ENCODE data around the gene GRIN2C.

DNA sequence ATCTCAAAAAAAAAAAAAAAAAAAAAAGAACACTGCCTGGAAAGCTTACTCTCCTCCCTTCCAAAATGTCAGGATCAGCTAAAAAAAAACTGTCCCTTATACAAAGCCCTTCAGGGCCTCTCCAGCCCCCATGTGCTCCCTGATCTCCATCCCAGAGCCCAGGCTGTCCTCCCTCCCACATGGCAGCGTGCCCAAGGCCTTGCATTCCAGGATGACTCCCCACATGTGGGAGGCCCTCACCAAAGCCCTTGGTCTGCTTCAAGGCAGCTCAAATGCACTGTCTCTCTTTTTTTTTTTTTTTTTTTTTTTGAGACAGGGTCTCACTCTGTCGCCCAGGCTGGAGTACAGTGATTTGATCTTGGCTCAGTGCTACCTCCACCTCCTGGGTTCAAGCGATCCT lies 10.8 kb upstream of the GRIN2C start:
- no peak for TF ChIP-seq CTCF (IDR thresholded peaks at IDR 0.05; ENCODE audit: low read depth, low read length)
- no peak for TF ChIP-seq POLR2A (IDR thresholded peaks at IDR 0.05; ENCODE audit: extremely low read depth, insufficient read length)
- no peak for TF ChIP-seq MYC (IDR thresholded peaks at IDR 0.05; ENCODE audit: low read depth, low read length)
- no peak for TF ChIP-seq MAX (IDR thresholded peaks at IDR 0.05; ENCODE audit: low read depth, low read length)

Data from NB4 (cell line).